Osteoblast (primary cell): ENCODE data around the gene FAM3C. TPM values are rescaled to one million over a fixed set of nuclear protein-coding genes. Genes with fewer than 3 reads are reported as not detected.
A peak's percentile ranks its signal among the peaks of the same experiment; 100 is the strongest.

Experiments
- DNase-seq: peaks from one replicate; pipeline ENCODE4 v3.0.0; 2011; ENCODE audit warnings: low spot score, mixed read lengths; ENCODE audit not compliant: insufficient read length; ENCODE audit errors: missing footprints
- H2AFZ ChIP-seq: 2 replicates; pipeline ENCODE4 v1.6.0; 2011; ENCODE audit warnings: mild to moderate bottlenecking, low read length
- H3K27ac ChIP-seq: 2 replicates; pipeline ENCODE4 v1.5.1; 2011; ENCODE audit warnings: mild to moderate bottlenecking, low read depth, low read length, moderate library complexity
- H3K27me3 ChIP-seq: 2 replicates; pipeline ENCODE4 v1.6.0; 2012; ENCODE audit warnings: mild to moderate bottlenecking, control low read depth, inconsistent platforms, low read length, moderate library complexity; ENCODE audit not compliant: insufficient read depth
- H3K36me3 ChIP-seq: 2 replicates; pipeline ENCODE4 v1.5.1; 2011; ENCODE audit warnings: mild to moderate bottlenecking, low read length, control low read depth, moderate library complexity; ENCODE audit not compliant: insufficient read depth
- H3K4me1 ChIP-seq: 2 replicates; pipeline ENCODE4 v1.5.1; 2011; ENCODE audit warnings: mild to moderate bottlenecking, low read length, control low read depth, moderate library complexity; ENCODE audit not compliant: insufficient read depth
- H3K4me2 ChIP-seq: 2 replicates; pipeline ENCODE4 v1.6.0; 2011; ENCODE audit warnings: mild to moderate bottlenecking, low read length; ENCODE audit not compliant: insufficient read depth
- H3K4me3 ChIP-seq: fragments of 200-600 bp; sonication (generic); 3 replicates; pipeline ENCODE4 v1.5.1; 2012; ENCODE audit warnings: mild to moderate bottlenecking, low read length, inconsistent platforms; ENCODE audit not compliant: insufficient read depth
- H3K79me2 ChIP-seq: 2 replicates; pipeline ENCODE4 v1.6.0; 2012; ENCODE audit warnings: mild to moderate bottlenecking, low read length, control low read depth, inconsistent platforms; ENCODE audit not compliant: insufficient read depth
- H3K9me3 ChIP-seq: 2 replicates; pipeline ENCODE4 v1.5.1; 2011; ENCODE audit warnings: low read depth, low read length, control low read depth
- H4K20me1 ChIP-seq: 2 replicates; pipeline ENCODE4 v1.6.0; 2012; ENCODE audit warnings: mild to moderate bottlenecking, low read length, control low read depth; ENCODE audit not compliant: insufficient read depth
- total RNA-seq: library from RNA; depleted of rRNA; stranded (reverse); fragments of >200 nt; gene quantifications from 2 replicates; pipeline ENCODE4 v1.2.3, GENCODE V29; 2012
- TF ChIP-seq, protein P1 (sequence below): IDR thresholded peaks from 2 replicates; pipeline ENCODE4 v1.5.1; 2011; ENCODE audit warnings: mild to moderate bottlenecking, low read depth, low read length, moderate library complexity; ENCODE audit errors: extremely low read depth

The FAM3C gene
- total RNA-seq, 1 donor: 65.5 TPM

DNA sequence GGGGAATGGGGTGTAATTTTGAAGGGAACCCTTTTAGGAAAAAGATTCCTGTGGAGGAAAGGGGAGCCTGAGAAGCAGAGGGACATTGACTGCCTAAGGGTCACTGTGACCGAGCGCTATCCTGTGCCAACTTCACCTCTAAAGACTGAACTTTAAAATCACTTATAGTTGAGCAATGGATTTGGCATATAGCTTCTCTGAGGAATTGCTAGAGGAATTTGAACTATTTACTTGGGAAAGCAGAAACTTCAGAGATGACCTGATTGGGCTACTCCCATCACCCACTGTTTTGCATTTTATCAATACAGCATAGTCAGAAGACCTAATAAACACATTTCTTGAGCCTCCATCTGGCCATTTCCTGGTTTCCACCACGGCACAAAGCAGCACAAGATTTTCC is 91.0 kb downstream of the FAM3C start:
- TF ChIP-seq, protein P1, sequence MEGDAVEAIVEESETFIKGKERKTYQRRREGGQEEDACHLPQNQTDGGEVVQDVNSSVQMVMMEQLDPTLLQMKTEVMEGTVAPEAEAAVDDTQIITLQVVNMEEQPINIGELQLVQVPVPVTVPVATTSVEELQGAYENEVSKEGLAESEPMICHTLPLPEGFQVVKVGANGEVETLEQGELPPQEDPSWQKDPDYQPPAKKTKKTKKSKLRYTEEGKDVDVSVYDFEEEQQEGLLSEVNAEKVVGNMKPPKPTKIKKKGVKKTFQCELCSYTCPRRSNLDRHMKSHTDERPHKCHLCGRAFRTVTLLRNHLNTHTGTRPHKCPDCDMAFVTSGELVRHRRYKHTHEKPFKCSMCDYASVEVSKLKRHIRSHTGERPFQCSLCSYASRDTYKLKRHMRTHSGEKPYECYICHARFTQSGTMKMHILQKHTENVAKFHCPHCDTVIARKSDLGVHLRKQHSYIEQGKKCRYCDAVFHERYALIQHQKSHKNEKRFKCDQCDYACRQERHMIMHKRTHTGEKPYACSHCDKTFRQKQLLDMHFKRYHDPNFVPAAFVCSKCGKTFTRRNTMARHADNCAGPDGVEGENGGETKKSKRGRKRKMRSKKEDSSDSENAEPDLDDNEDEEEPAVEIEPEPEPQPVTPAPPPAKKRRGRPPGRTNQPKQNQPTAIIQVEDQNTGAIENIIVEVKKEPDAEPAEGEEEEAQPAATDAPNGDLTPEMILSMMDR: no peak
- H3K4me1 ChIP-seq: peaks cover 43% of the 10 kb centered on the region
- no peaks in the 10 kb centered on the region for H3K27me3 ChIP-seq
- H3K27ac ChIP-seq: peak overlapping the region; percentile 44
- H3K4me2 ChIP-seq: peak overlapping the region; percentile 43
- no peaks in the 10 kb centered on the region for H3K9me3 ChIP-seq
- H4K20me1 ChIP-seq: no peaks in the 10 kb centered on the region
- H3K36me3 ChIP-seq: no peaks in the 10 kb centered on the region
- DNase-seq: no peak
- H2AFZ ChIP-seq: peak overlapping the region; percentile 25
- peak overlapping the region; percentile 9 for H3K4me3 ChIP-seq
- H3K79me2 ChIP-seq: no peaks in the 10 kb centered on the region

DNA sequence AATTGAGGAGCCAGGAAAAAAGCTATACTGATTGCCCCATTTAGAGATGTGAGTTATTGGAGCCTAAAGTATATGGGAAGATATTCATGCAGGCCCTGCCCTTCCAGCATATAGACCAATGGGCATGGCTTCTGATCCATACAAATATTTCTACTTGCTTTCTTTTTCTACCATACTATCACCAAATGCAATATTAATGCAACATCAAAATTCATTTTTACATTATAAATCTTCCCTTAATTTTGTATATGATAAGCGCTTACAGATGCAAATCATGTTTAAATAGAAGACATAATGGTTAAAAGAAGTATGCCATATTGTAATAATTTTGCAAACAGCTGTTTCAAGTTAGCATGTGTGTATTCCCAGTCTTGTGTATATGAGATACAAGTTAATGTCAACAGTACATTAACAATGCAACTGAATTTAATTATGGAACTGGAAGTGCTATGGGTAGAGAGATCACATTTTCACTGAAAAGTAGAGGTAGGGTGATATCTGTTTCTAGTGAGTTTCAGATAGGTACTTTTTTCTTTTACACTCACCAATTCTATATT is 91.9 kb downstream of the FAM3C start:
- TF ChIP-seq, protein P1: no peak
- Histone ChIP-seq H3K36me3 (no peaks in the 10 kb centered on the region), H4K20me1 (no peaks in the 10 kb centered on the region), H3K79me2 (no peaks in the 10 kb centered on the region), H3K4me2 (no peak overlapping the region), H3K9me3 (no peaks in the 10 kb centered on the region), H3K4me1 (peaks cover 43% of the 10 kb centered on the region), H3K27ac (no peak overlapping the region), H3K27me3 (no peaks in the 10 kb centered on the region), H3K4me3 (no peak overlapping the region), H2AFZ (no peak overlapping the region)
- DNase-seq: no peak

DNA sequence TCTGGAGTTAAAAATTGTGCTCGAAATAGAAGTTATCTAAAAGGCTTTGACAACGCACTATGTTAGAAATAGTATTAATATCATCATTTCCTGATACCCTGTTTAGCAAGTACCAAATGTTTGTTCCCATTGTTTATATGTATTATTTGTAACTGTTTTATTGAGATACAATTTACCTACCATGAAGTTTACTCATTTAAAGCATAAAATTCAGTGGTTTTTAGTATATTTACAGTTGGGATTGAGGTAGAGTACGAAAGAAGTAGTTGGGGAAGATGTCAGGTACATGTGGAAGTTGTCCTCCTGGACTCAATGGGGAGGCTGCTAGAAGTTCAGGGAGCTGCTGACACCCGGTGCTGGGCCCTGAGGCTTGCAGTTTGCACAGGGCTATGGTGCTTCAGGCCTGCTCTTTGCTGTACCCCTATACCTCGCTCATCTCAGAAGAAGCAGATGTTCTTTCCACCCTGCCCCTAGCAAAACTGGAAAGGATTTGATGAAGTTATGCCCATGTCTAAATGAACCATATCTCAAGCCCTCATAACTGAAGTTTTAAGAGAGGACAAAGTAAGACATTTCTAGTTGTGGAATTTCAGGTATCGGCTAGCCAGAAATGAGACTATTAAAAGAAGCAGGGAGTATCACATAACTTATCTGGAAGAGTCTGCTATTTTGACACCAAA is 92.5 kb downstream of the FAM3C start:
- TF ChIP-seq, protein P1: peak; percentile 22
- Histone ChIP-seq H3K9me3 (no peaks in the 10 kb centered on the region), H3K4me1 (peaks cover 48% of the 10 kb centered on the region), H3K4me3 (no peak overlapping the region), H3K79me2 (no peaks in the 10 kb centered on the region), H3K27ac (peak overlapping the region; percentile 93), H3K4me2 (no peak overlapping the region), H2AFZ (no peak overlapping the region), H3K27me3 (no peaks in the 10 kb centered on the region), H3K36me3 (no peaks in the 10 kb centered on the region), H4K20me1 (no peaks in the 10 kb centered on the region)
- DNase-seq: no peak

DNA sequence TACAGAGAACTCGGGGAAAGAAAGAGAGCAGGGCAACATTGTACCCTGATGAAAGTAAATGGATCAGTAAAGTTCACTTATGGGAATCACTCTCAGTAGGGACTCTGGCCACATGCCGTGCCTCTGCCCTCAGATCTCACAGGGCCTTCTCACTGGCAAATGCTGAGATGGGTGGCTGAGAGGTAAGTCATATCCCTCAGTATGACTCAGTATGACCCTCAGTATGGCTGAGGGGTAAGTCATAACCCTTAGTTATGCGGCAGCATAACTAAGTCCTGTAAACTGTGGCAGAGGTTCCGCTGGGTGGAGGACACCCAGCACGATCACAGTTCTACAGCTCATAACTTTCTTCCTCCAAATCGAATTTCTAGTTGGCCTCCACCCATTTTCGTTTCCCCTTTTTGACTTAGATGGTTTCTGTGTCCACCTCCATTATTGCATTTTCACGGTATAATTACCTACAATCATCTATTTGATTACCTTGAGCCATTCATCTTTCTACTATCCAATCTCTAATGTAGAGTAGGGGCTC is 93.8 kb downstream of the FAM3C start:
- H3K4me1 ChIP-seq: peaks cover 57% of the 10 kb centered on the region

More for the DNA sequence above, 93.8 kb downstream of the FAM3C start:
- H3K36me3 ChIP-seq: no peaks in the 10 kb centered on the region
- H2AFZ ChIP-seq: peak overlapping the region; percentile 11
- H3K27me3 ChIP-seq: no peaks in the 10 kb centered on the region
- no peaks in the 10 kb centered on the region for H3K9me3 ChIP-seq
- no peaks in the 10 kb centered on the region for H4K20me1 ChIP-seq
- no peaks in the 10 kb centered on the region for H3K79me2 ChIP-seq
- peak; percentile 74 for DNase-seq
- H3K4me2 ChIP-seq: peak overlapping the region; percentile 30
- no peak overlapping the region for H3K4me3 ChIP-seq
- H3K27ac ChIP-seq: peak overlapping the region; percentile 93
- TF ChIP-seq, protein P1: no peak
